ENCODE data around the gene CAPRIN1.

- TF ChIP-seq, protein P1, sequence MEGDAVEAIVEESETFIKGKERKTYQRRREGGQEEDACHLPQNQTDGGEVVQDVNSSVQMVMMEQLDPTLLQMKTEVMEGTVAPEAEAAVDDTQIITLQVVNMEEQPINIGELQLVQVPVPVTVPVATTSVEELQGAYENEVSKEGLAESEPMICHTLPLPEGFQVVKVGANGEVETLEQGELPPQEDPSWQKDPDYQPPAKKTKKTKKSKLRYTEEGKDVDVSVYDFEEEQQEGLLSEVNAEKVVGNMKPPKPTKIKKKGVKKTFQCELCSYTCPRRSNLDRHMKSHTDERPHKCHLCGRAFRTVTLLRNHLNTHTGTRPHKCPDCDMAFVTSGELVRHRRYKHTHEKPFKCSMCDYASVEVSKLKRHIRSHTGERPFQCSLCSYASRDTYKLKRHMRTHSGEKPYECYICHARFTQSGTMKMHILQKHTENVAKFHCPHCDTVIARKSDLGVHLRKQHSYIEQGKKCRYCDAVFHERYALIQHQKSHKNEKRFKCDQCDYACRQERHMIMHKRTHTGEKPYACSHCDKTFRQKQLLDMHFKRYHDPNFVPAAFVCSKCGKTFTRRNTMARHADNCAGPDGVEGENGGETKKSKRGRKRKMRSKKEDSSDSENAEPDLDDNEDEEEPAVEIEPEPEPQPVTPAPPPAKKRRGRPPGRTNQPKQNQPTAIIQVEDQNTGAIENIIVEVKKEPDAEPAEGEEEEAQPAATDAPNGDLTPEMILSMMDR (IDR thresholded peaks at IDR 0.05; ENCODE audit: extremely low read depth in 1 of 2, insufficient read depth in 1 of 2, low read depth in 1 of 2, low read length in 2 of 2), result no peak
- TF ChIP-seq POLR2A (IDR thresholded peaks at IDR 0.05; ENCODE audit: low read depth, low read length), result no peak
- no peak for TF ChIP-seq POLR2AphosphoS5 (IDR thresholded peaks at IDR 0.05; ENCODE audit: insufficient read depth, low read depth, low read length)
- no peak for TF ChIP-seq EZH2 (IDR thresholded peaks at IDR 0.05; ENCODE audit: borderline replicate concordance, low read depth, low read length, severe bottlenecking)
- TF ChIP-seq, protein P2, sequence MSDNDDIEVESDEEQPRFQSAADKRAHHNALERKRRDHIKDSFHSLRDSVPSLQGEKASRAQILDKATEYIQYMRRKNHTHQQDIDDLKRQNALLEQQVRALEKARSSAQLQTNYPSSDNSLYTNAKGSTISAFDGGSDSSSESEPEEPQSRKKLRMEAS (IDR thresholded peaks at IDR 0.05; ENCODE audit: insufficient read depth, insufficient read length), result no peak
- no peak for TF ChIP-seq MYC (IDR thresholded peaks at IDR 0.05; ENCODE audit: low read depth, low read length)
Measured at GRCh38 chr11:34036456-34036855, 15.1 kb upstream of the CAPRIN1 start.
